Central memory CD8-positive, alpha-beta T cell (primary cell): Measurements from ENCODE around the gene TMEM248.
"Not testable (repeated sequence)": the region's sequence is repeated elsewhere in the genome, so short reads cannot be mapped to it uniquely, and the experiment has no call there.

Experiments used
- ATAC-seq: fragments of 150-1000 bp; cut with Tn5 transposase; replicated peaks from 2 replicates; pipeline ENCODE4 v1.10.0; 2022; ENCODE audit warnings: mild to moderate bottlenecking, moderate FRiP score, moderate number of reproducible peaks; ENCODE audit not compliant: poor library complexity, severe bottlenecking; ENCODE audit errors: extremely low read depth
- DNase-seq, 2 donors: peaks; one replicate each; pipeline ENCODE4 v3.0.0; 2021; ENCODE audit warnings: low spot score in 2 of 2
- H3K27ac Mint-ChIP-seq: one replicate; pipeline ENCODE4 v1.8.0; 2022; ENCODE audit warnings: low read depth, mild to moderate bottlenecking, moderate library complexity, mixed read lengths
- H3K27me3 Mint-ChIP-seq: one replicate; pipeline ENCODE4 v1.8.0; 2022; ENCODE audit warnings: mixed read lengths
- H3K36me3 Mint-ChIP-seq: one replicate; pipeline ENCODE4 v1.8.0; 2022; ENCODE audit warnings: mild to moderate bottlenecking, moderate library complexity, mixed read lengths; ENCODE audit not compliant: insufficient read depth
- H3K4me1 Mint-ChIP-seq: one replicate; pipeline ENCODE4 v1.8.0; 2022; ENCODE audit warnings: mixed read lengths
- H3K4me3 Mint-ChIP-seq: one replicate; pipeline ENCODE4 v1.8.0; 2022; ENCODE audit warnings: mild to moderate bottlenecking, moderate library complexity, mixed read lengths
- H3K9me3 Mint-ChIP-seq: one replicate; pipeline ENCODE4 v1.8.0; 2022; ENCODE audit warnings: mixed read lengths

Gene TMEM248, protein sequence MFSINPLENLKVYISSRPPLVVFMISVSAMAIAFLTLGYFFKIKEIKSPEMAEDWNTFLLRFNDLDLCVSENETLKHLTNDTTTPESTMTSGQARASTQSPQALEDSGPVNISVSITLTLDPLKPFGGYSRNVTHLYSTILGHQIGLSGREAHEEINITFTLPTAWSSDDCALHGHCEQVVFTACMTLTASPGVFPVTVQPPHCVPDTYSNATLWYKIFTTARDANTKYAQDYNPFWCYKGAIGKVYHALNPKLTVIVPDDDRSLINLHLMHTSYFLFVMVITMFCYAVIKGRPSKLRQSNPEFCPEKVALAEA

GRCh38 chr7:66920769-66921395, at the start of gene TMEM248:
Gene TMEM248, plus strand, starts transcription at chr7:66921225. Its CDS starts 20,641 bp downstream, at chr7:66941866.
- peak; percentile 85 for DNase-seq
- ATAC-seq, result peak; percentile 87
- H3K4me1 Mint-ChIP-seq, result peaks cover 21% of the 10 kb centered on the region
- peak within 1 kb of the TSS; percentile 79 for H3K27ac Mint-ChIP-seq
- peaks cover 23% of the 10 kb centered on the region for H3K36me3 Mint-ChIP-seq
- no peaks in the 10 kb centered on the region for H3K9me3 Mint-ChIP-seq
- H3K4me3 Mint-ChIP-seq, result peak within 1 kb of the TSS; percentile 85
- H3K27me3 Mint-ChIP-seq, result no peaks in the 10 kb centered on the region

GRCh38 chr7:66873476-66873875, 47.5 kb upstream of the TMEM248 start:
- H3K9me3 Mint-ChIP-seq, result no peaks in the 10 kb centered on the region
- ATAC-seq (no peak), DNase-seq (no peak)
- H3K4me3 Mint-ChIP-seq, result no peak overlapping the region
- H3K36me3 Mint-ChIP-seq, result peaks cover 4% of the 10 kb centered on the region
- H3K27me3 Mint-ChIP-seq, result no peaks in the 10 kb centered on the region
- no peak overlapping the region for H3K27ac Mint-ChIP-seq
- H3K4me1 Mint-ChIP-seq, result no peaks in the 10 kb centered on the region

GRCh38 chr7:66877577-66878300, 43.3 kb upstream of the TMEM248 start:
- no peak overlapping the region for H3K4me3 Mint-ChIP-seq
- peak; percentile 40 for ATAC-seq
- no peak overlapping the region for H3K27ac Mint-ChIP-seq
- no peaks in the 10 kb centered on the region for H3K4me1 Mint-ChIP-seq
- no peaks in the 10 kb centered on the region for H3K9me3 Mint-ChIP-seq
- no peak for DNase-seq
- H3K27me3 Mint-ChIP-seq, result no peaks in the 10 kb centered on the region
- peaks cover 7% of the 10 kb centered on the region for H3K36me3 Mint-ChIP-seq

GRCh38 chr7:66878301-66878685, 42.7 kb upstream of the TMEM248 start:
- ATAC-seq, H3K27me3 Mint-ChIP-seq, H3K36me3 Mint-ChIP-seq, H3K27ac Mint-ChIP-seq, H3K4me1 Mint-ChIP-seq, H3K4me3 Mint-ChIP-seq, DNase-seq, H3K9me3 Mint-ChIP-seq: not testable (repeated sequence)

GRCh38 chr7:66880053-66880452, 41.0 kb upstream of the TMEM248 start:
- DNase-seq, result no peak
- Mint-ChIP-seq H3K27ac (no peak overlapping the region), H3K4me3 (no peak overlapping the region), H3K4me1 (no peaks in the 10 kb centered on the region), H3K36me3 (peaks cover 6% of the 10 kb centered on the region), H3K27me3 (no peaks in the 10 kb centered on the region), H3K9me3 (no peaks in the 10 kb centered on the region)
- no peak for ATAC-seq

DNA sequence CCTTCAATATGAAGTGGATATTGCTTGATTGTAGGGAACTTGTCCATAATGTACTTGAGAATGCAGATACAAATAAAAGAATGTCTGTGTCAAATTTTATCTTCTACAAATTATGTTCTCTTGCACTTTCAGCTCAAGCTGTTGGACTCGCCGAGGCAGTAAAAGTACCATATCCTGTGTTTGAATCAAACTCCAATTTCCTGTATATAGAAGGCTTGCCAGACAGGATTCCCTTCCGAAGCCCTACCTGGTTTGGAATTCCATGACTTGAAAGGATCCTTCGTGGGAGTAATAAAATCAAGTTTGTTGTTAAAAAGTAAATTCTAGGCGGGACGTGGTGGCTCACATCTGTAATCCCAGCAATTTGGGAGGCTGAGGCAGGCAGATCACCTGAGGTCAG, 40.4 kb upstream of the TMEM248 start:
- H3K36me3 Mint-ChIP-seq, H3K9me3 Mint-ChIP-seq, H3K4me1 Mint-ChIP-seq, ATAC-seq, DNase-seq, H3K27me3 Mint-ChIP-seq, H3K4me3 Mint-ChIP-seq, H3K27ac Mint-ChIP-seq: not testable (repeated sequence)

GRCh38 chr7:66883716-66884115, 37.3 kb upstream of the TMEM248 start:
- no peak for ATAC-seq
- DNase-seq, result no peak
- H3K4me1 Mint-ChIP-seq, result no peaks in the 10 kb centered on the region
- H3K4me3 Mint-ChIP-seq, result no peak overlapping the region
- no peaks in the 10 kb centered on the region for H3K27me3 Mint-ChIP-seq
- H3K9me3 Mint-ChIP-seq, result no peaks in the 10 kb centered on the region
- H3K36me3 Mint-ChIP-seq, result peaks cover 9% of the 10 kb centered on the region
- no peak overlapping the region for H3K27ac Mint-ChIP-seq

DNA sequence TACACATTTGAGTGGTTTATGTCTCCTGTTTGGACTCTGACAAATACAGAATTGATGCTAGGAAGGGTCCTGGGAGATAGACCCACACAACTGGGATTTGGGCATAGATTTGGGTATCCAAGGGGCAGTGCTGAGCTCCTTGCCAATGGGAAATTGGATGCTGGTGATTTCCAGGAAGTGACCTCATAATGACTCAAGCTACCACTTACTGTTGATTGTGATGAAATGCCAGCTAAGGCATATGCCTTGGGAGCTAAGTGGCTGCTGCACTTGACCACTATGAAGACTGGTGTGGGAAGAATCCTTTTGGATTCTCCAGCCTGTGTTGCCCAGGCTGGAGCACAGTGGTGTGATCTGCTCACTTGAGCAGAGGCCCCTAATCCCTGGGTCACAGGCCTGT, 36.5 kb upstream of the TMEM248 start:
- not testable (repeated sequence) for H3K36me3 Mint-ChIP-seq, H3K4me1 Mint-ChIP-seq, ATAC-seq, H3K4me3 Mint-ChIP-seq, DNase-seq, H3K27ac Mint-ChIP-seq, H3K9me3 Mint-ChIP-seq, H3K27me3 Mint-ChIP-seq

DNA sequence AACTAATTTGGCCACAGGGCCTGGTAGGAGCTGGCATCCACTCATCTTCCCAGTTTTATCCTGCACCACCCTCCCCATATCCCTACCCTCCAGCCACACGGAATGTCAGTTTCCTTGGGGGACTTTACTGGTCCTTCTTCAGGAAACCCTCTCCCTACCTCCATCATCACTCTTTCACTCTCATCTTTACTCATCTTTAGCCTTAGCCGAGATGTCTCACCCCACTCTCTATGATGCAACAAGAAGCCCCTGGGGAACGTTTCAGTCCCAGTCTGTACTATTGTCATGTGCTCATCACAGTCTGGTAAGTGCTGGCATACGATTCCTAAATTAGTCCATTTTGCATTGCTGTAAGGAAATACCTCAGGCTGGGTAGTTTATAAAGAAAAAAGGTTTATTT, 34.9 kb upstream of the TMEM248 start:
- Mint-ChIP-seq H3K27ac (no peak overlapping the region), H3K9me3 (no peaks in the 10 kb centered on the region), H3K36me3 (peaks cover 10% of the 10 kb centered on the region), H3K4me1 (no peaks in the 10 kb centered on the region), H3K27me3 (no peaks in the 10 kb centered on the region), H3K4me3 (no peak overlapping the region)
- no peak for ATAC-seq
- DNase-seq, result no peak

GRCh38 chr7:66888223-66888622, 32.8 kb upstream of the TMEM248 start:
- H3K9me3 Mint-ChIP-seq, H3K27me3 Mint-ChIP-seq, H3K4me3 Mint-ChIP-seq, H3K4me1 Mint-ChIP-seq, H3K36me3 Mint-ChIP-seq, ATAC-seq, DNase-seq, H3K27ac Mint-ChIP-seq: not testable (repeated sequence)

- Mint-ChIP-seq H3K4me3 (no peak overlapping the region), H3K27ac (peak overlapping the region; percentile 1), H3K27me3 (no peaks in the 10 kb centered on the region), H3K36me3 (peaks cover 4% of the 10 kb centered on the region), H3K9me3 (no peaks in the 10 kb centered on the region), H3K4me1 (no peaks in the 10 kb centered on the region)
- ATAC-seq (no peak), DNase-seq (no peak)
These were observed 26.5 kb upstream of the TMEM248 start for GRCh38 chr7:66894463-66895080.

DNA sequence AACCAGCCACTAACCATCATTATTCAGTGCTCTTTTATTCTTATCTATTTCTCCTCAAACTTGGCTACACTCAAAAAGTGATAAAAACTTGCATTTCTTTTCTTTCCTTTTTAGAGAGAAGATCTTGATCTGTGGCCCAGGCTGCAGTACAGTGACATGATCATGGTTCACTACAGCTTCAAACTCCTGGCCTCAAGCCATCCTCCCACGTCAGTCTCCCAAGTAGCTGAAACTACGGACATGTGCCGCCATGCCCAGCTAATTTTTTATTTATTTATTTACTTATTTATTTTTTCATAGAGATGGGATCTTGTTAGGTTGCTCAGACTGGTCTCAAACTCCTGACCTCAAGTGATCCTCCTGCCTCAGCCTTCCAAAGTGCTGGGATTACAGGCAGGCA, 24.6 kb upstream of the TMEM248 start:
- ATAC-seq, result no peak

More for the DNA sequence above, 24.6 kb upstream of the TMEM248 start:
- DNase-seq, result no peak
- no peaks in the 10 kb centered on the region for H3K9me3 Mint-ChIP-seq
- H3K4me1 Mint-ChIP-seq, result no peaks in the 10 kb centered on the region
- peaks cover 4% of the 10 kb centered on the region for H3K36me3 Mint-ChIP-seq
- H3K27me3 Mint-ChIP-seq, result no peaks in the 10 kb centered on the region
- H3K4me3 Mint-ChIP-seq, result no peak overlapping the region
- H3K27ac Mint-ChIP-seq, result no peak overlapping the region
